Caco-2 (cell line): ENCODE data around the gene HYOU1. TPM values are rescaled to one million over a fixed set of nuclear protein-coding genes. Genes with fewer than 3 reads are reported as not detected.

Experiments used
- BruUV-seq: library from RNA; stranded (reverse); fragments of 400-500 nt; replicated peaks from 2 replicates; lab custom pipeline; 2021; lab: Mats Ljungman, UMichigan
- CTCF ChIA-PET: fragments of 300-600 bp; sonication (Branson Sonifier 250); formaldehyde crosslinking; loops from one replicate; lab custom pipeline; 2022; ENCODE audit warnings: antibody characterized with exemption; lab: Charles Lee
- POLR2A ChIA-PET: fragments of 300-600 bp; sonication (Branson Sonifier 250); formaldehyde crosslinking; loops from one replicate; lab custom pipeline; 2022; ENCODE audit warnings: antibody characterized with exemption; lab: Charles Lee
- DNase-seq, 2 experiments: peaks; one replicate each; pipeline versions ENCODE4 v3.0.0 to v3.0.0-alpha.2; 2020 to 2022
- H3K27me3 ChIP-seq: replicated peaks from 2 replicates; pipeline ENCODE4 v1.6.0; 2011; ENCODE audit warnings: low read length; ENCODE audit not compliant: control insufficient read depth, insufficient read depth
- H3K36me3 ChIP-seq: 2 replicates; pipeline ENCODE4 v1.5.1; 2011; ENCODE audit warnings: low read length; ENCODE audit not compliant: control insufficient read depth, insufficient read depth
- H3K4me1 ChIP-seq: fragments of 250-450 bp; sonication (Bioruptor Pico); 2 replicates; pipeline ENCODE4 v1.5.1; 2020; ENCODE audit warnings: mild to moderate bottlenecking
- H3K4me3 ChIP-seq: 2 replicates; pipeline ENCODE4 v1.5.1; 2011; ENCODE audit warnings: low read depth, mild to moderate bottlenecking, control low read depth, low read length
- H3K9me3 ChIP-seq: fragments of 250-450 bp; sonication (Bioruptor Pico); 2 replicates; pipeline ENCODE4 v1.5.1; 2020; ENCODE audit warnings: mild to moderate bottlenecking, moderate library complexity
- H3K27ac Mint-ChIP-seq: one replicate; pipeline ENCODE4 v1.8.0; 2022; ENCODE audit warnings: mixed read lengths; ENCODE audit not compliant: unreplicated experiment
- H3K27me3 Mint-ChIP-seq: one replicate; pipeline ENCODE4 v1.8.0; 2022; ENCODE audit warnings: mixed read lengths; ENCODE audit not compliant: insufficient read depth, unreplicated experiment
- H3K36me3 Mint-ChIP-seq: one replicate; pipeline ENCODE4 v1.8.0; 2022; ENCODE audit warnings: mild to moderate bottlenecking, mixed read lengths; ENCODE audit not compliant: insufficient read depth, unreplicated experiment
- H3K4me1 Mint-ChIP-seq: one replicate; pipeline ENCODE4 v1.8.0; 2022; ENCODE audit warnings: low read depth, mixed read lengths; ENCODE audit not compliant: unreplicated experiment
- H3K4me3 Mint-ChIP-seq: one replicate; pipeline ENCODE4 v1.8.0; 2022; ENCODE audit warnings: mild to moderate bottlenecking, moderate library complexity, mixed read lengths; ENCODE audit not compliant: unreplicated experiment
- H3K9me3 Mint-ChIP-seq: one replicate; pipeline ENCODE4 v1.8.0; 2022; ENCODE audit warnings: mixed read lengths; ENCODE audit not compliant: unreplicated experiment
- CTCF ChIP-seq, 2 experiments: fragments of 200-600 bp in 1 of 2; IDR thresholded peaks; 1 replicate in 1 of 2; 2 replicates in 1 of 2; pipeline versions ENCODE4 v1.5.1 to v1.8.0; 2011 to 2022; ENCODE audit warnings: antibody characterized with exemption in 1 of 2, control low read depth in 1 of 2, inconsistent platforms in 1 of 2, low read depth in 1 of 2, low read length in 1 of 2, mild to moderate bottlenecking in 1 of 2, moderate library complexity in 1 of 2; ENCODE audit not compliant: insufficient read depth in 1 of 2, severe bottlenecking in 1 of 2, unreplicated experiment in 1 of 2
- intact Hi-C: fragments of 100-400 bp; cut with micrococcal nuclease; formaldehyde crosslinking; loops from one replicate; pipeline ENCODE4 v1.10.0; 2022; ENCODE audit not compliant: unreplicated experiment
- total RNA-seq: library from RNA; stranded (reverse); gene quantifications from 2 replicates; pipeline ENCODE4 v1.2.3, GENCODE V29; 2022

The HYOU1 gene
- total RNA-seq, 1 experiment from 2014 or later, result 366 TPM

DNA sequence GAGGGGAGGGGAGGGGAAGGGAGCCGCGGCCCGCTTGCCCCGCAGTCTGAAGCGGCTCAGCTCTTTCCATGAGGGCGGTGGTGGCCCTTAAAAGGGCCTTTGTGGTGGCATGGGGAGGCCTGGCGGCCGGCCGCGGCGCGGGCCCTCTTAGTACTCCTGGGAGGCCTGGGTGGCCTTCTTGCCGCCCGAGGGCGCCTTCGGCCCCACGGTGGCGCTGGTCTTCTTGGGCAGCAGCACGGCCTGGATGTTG lies 37.7 kb upstream of the HYOU1 start:
- peak; percentile 72 to 96 for TF ChIP-seq CTCF (IDR thresholded peaks at IDR 0.05; ENCODE audit: insufficient read depth in 1 of 2, low read depth in 1 of 2, low read length in 1 of 2, severe bottlenecking in 1 of 2, unreplicated experiment in 1 of 2)
- CTCF ChIA-PET, result interaction anchor here (0.7 to 2.2 kb wide), 9 partner anchors 10 to 212 kb away, joined by 3 to 10 read pairs (median 3); partner anchors contain the start of genes C2CD2L, HINFP, HMBS and VPS11
- Mint-ChIP-seq H3K27ac (peak overlapping the region; percentile 98), H3K4me1 (peaks cover 19% of the 10 kb centered on the region), H3K36me3 (peaks cover 87% of the 10 kb centered on the region), H3K4me3 (peak overlapping the region; percentile 92), H3K9me3 (no peaks in the 10 kb centered on the region), H3K27me3 (no peaks in the 10 kb centered on the region)
- peaks cover 15% of the 10 kb centered on the region for H3K4me1 ChIP-seq
- H3K4me3 ChIP-seq, result peak overlapping the region; percentile 95
- no TSS peak for BruUV-seq
- POLR2A ChIA-PET, result interaction anchor here (0.6 to 2.9 kb wide), 10 partner anchors 10 to 190 kb away, joined by 3 to 47 read pairs (median 6); partner anchors contain the start of genes C2CD2L, CBL, HINFP and HMBS
- peaks cover 9% of the 10 kb centered on the region for H3K36me3 ChIP-seq
- DNase-seq, result peak; percentile 91 to 93
- H3K27me3 ChIP-seq, result no peaks in the 10 kb centered on the region
- no peaks in the 10 kb centered on the region for H3K9me3 ChIP-seq
- intact Hi-C loops, result loop anchor here (1.0 to 2.0 kb wide), 7 partner anchors 9 to 184 kb away; partner anchors contain the start of genes HINFP, HYOU1, RPS25 and TRAPPC4

DNA sequence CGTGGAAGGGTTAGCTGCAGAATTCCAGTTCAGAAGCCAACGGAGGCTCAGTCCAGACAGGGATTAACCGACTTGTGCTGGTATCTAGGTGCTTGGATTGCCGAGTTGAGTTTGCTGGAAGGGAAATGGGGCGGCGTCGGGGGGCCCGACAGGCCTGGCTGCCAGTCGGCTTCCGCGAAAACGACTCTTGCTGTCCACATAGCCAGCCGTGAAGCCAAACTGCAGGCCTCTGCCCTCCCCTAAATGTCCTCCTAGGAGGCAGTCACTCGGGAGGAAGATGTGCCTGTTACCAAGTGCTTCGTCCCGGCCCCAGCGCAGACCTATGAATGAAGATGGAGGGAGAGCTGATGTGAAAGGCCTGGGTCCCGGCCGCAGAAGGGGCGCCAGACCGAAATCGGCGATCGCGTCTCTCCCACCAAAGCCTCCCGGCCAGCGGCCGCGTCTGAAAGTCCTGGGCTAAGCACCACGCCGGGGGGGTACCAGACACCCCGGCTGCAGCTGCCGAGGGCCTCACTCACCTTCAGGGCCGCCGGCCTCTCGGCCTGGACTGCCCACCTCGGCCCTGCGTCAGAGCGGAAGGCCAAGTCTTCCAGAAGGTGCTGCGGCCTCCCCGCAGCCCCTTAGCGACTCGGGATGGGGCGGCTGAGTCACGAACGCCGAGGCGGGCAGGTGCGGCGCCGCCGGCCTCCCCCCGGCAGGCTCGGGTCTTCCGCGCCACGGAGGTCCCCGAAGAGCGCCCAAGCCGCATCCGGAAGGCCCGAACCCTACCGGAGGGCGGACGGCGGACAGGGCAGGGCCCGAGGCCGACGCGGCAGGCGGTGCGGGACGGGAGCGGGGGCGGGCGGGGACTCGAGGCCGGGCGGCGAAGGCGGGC lies 37.2 kb upstream of the HYOU1 start:
- peak; percentile 49 to 66 for DNase-seq
- Mint-ChIP-seq H3K9me3 (no peaks in the 10 kb centered on the region), H3K4me1 (peaks cover 19% of the 10 kb centered on the region), H3K4me3 (peak overlapping the region; percentile 92), H3K36me3 (peaks cover 83% of the 10 kb centered on the region), H3K27ac (peak overlapping the region; percentile 98), H3K27me3 (no peaks in the 10 kb centered on the region)
- TF ChIP-seq CTCF (IDR thresholded peaks at IDR 0.05; ENCODE audit: insufficient read depth in 1 of 2, low read depth in 1 of 2, low read length in 1 of 2, severe bottlenecking in 1 of 2, unreplicated experiment in 1 of 2), result no peak
- CTCF ChIA-PET, result interaction anchor here (0.7 to 2.2 kb wide), 7 partner anchors 9 to 213 kb away, joined by 3 to 10 read pairs (median 3); partner anchors contain the start of genes HINFP and HMBS
- H3K36me3 ChIP-seq, result peaks cover 9% of the 10 kb centered on the region
- POLR2A ChIA-PET, result interaction anchor here (0.6 to 2.9 kb wide), 12 partner anchors 8 to 190 kb away, joined by 3 to 47 read pairs (median 6); partner anchors contain the start of genes C2CD2L, CBL, HINFP and HMBS
- H3K4me1 ChIP-seq, result peaks cover 15% of the 10 kb centered on the region
- no peaks in the 10 kb centered on the region for H3K27me3 ChIP-seq
- no peaks in the 10 kb centered on the region for H3K9me3 ChIP-seq
- intact Hi-C loops, result loop anchor here (2.0 kb wide), 3 partner anchors 75 to 183 kb away; partner anchors contain the start of genes RPS25 and TRAPPC4
- H3K4me3 ChIP-seq, result peak overlapping the region; percentile 95
- no TSS peak for BruUV-seq
